HG03135 (cell line): ENCODE measurements around the gene STAT5B.
"Not testable (repeated sequence)": the region's sequence is repeated elsewhere in the genome, so short reads cannot be mapped to it uniquely, and the experiment has no call there.

Source experiments
- ATAC-seq: cut with Tn5 transposase; IDR thresholded peaks from one replicate; pipeline ENCODE4 v1.9.1; 2021; ENCODE audit warnings: mild to moderate bottlenecking, moderate library complexity; ENCODE audit not compliant: unreplicated experiment

The STAT5B gene

GRCh38 chr17:42239576-42239975 lies 36.6 kb downstream of the STAT5B start:
- not testable (repeated sequence) for ATAC-seq

- ATAC-seq: no peak
Measured at GRCh38 chr17:42236760-42237159, 39.4 kb downstream of the STAT5B start.

GRCh38 chr17:42233994-42234393 lies 42.2 kb downstream of the STAT5B start:
- ATAC-seq: no peak

- no peak for ATAC-seq
Measured at GRCh38 chr17:42233156-42233555, 43.0 kb downstream of the STAT5B start.

GRCh38 chr17:42230225-42230624 lies 46.0 kb downstream of the STAT5B start:
- ATAC-seq: no peak

- no peak for ATAC-seq
Measured at GRCh38 chr17:42227849-42228700, 48.1 kb downstream of the STAT5B start.

- no peak for ATAC-seq
Measured at GRCh38 chr17:42225646-42226045, 50.5 kb downstream of the STAT5B start.

GRCh38 chr17:42224651-42225050 lies 51.5 kb downstream of the STAT5B start:
- no peak for ATAC-seq

GRCh38 chr17:42221886-42222745 lies 54.1 kb downstream of the STAT5B start:
- ATAC-seq: no peak

GRCh38 chr17:42219280-42219679 lies 56.9 kb downstream of the STAT5B start:
- not testable (repeated sequence) for ATAC-seq

GRCh38 chr17:42214156-42214555 lies 62.0 kb downstream of the STAT5B start:
- ATAC-seq: no peak

GRCh38 chr17:42212382-42212781 lies 63.8 kb downstream of the STAT5B start:
- ATAC-seq: no peak

- not testable (repeated sequence) for ATAC-seq
Measured at GRCh38 chr17:42211921-42212341, 64.3 kb downstream of the STAT5B start.

GRCh38 chr17:42210046-42210445 lies 66.1 kb downstream of the STAT5B start:
- no peak for ATAC-seq

- not testable (repeated sequence) for ATAC-seq
Measured at GRCh38 chr17:42206153-42206612, 70.0 kb downstream of the STAT5B start.

GRCh38 chr17:42203354-42203753 lies 72.8 kb downstream of the STAT5B start:
- no peak for ATAC-seq

- ATAC-seq: no peak
Measured at GRCh38 chr17:42202696-42203095, 73.5 kb downstream of the STAT5B start.

- ATAC-seq: no peak
Measured at GRCh38 chr17:42202159-42202558, 74.0 kb downstream of the STAT5B start.

- ATAC-seq: no peak
Measured at GRCh38 chr17:42201458-42201772, 74.8 kb downstream of the STAT5B start.

GRCh38 chr17:42200706-42201457 lies 75.3 kb downstream of the STAT5B start:
- no peak for ATAC-seq

- ATAC-seq: no peak
Measured at GRCh38 chr17:42199416-42200011, 76.7 kb downstream of the STAT5B start.
